ENCODE data around the gene SDK1. TPM values are rescaled to one million over a fixed set of nuclear protein-coding genes. Genes with fewer than 3 reads are reported as not detected.

The SDK1 gene
- total and polyA plus RNA-seq, 2 experiments from 2014 or later = 2.1 to 10.0 TPM

- Histone ChIP-seq H3F3A (replicated peaks; ENCODE audit: low read depth) (no peaks in the 10 kb centered on the region), H3K9me2 (ENCODE audit: insufficient read depth) (no peaks in the 10 kb centered on the region), H3K27me3 (ENCODE audit: insufficient read depth) (no peaks in the 10 kb centered on the region), H2AFZ (no peak overlapping the region), H4K20me1 (replicated peaks; ENCODE audit: insufficient read depth) (no peaks in the 10 kb centered on the region), H3K4me3 (no peak overlapping the region), H3K36me3 (ENCODE audit: insufficient read depth) (no peaks in the 10 kb centered on the region), H3K4me1 (ENCODE audit: insufficient read depth) (peaks cover 44% of the 10 kb centered on the region), H3K4me2 (no peak overlapping the region), H3K27ac (ENCODE audit: low read depth) (no peak overlapping the region), H3K79me2 (replicated peaks; ENCODE audit: insufficient read depth) (no peaks in the 10 kb centered on the region)
- 0 out of 2 replicates have a peak overlapping the region, but pooled peaks have one; percentile 25 for H3K27ac Mint-ChIP-seq
- H3K36me3 Mint-ChIP-seq (ENCODE audit: low read depth) = no peaks in the 10 kb centered on the region; the same call in 1 of the 3 replicates
- peaks cover 4% of the 10 kb centered on the region for H3K27me3 Mint-ChIP-seq (ENCODE audit: insufficient read depth, low read depth, poor library complexity)
- TF ChIP-seq NANOG (IDR thresholded peaks at IDR 0.05; ENCODE audit: borderline replicate concordance) (no peak), STAT1 (IDR thresholded peaks at IDR 0.05; ENCODE audit: unreplicated experiment) (no peak), ZNF114 (CRISPR knock-in tag; IDR thresholded peaks at IDR 0.05) (no peak), CREB1 (CRISPR knock-in tag; IDR thresholded peaks at IDR 0.05; ENCODE audit: low read depth) (no peak), ZNF462 (CRISPR knock-in tag; IDR thresholded peaks at IDR 0.05) (no peak), EZH2 (IDR thresholded peaks at IDR 0.05; ENCODE audit: low read depth, unreplicated experiment) (no peak), CTCF (conservative IDR thresholded peaks at IDR 0.05; ENCODE audit: low read depth in 2 of 2) (no peak), JUNB (IDR thresholded peaks at IDR 0.05; ENCODE audit: unreplicated experiment) (no peak)
- peaks cover 3% of the 10 kb centered on the region; the same call in 1 of the 3 replicates for H3K9me3 Mint-ChIP-seq
- peaks cover 40% of the 10 kb centered on the region for H3K4me1 Mint-ChIP-seq
- no peak overlapping the region for H3K4me3 Mint-ChIP-seq
- no peak for ATAC-seq
- no peak for DNase-seq (ENCODE audit: low spot score)
Measured at GRCh38 chr7:3552499-3552898, 251.4 kb downstream of the SDK1 start.

All from GM23338 (cell line).